Measurements from ENCODE around the gene ATCAY.

- TF ChIP-seq CTCF (IDR thresholded peaks at IDR 0.05) (no peak), POLR2A (IDR thresholded peaks at IDR 0.05) (no peak)
Observed at GRCh38 chr19:3837922-3838321, 42.6 kb upstream of the ATCAY start.
